Astrocyte of the cerebellum (primary cell): Measurements from ENCODE around the gene THSD7B.

ENCODE experiments used
- DNase-seq: peaks from one replicate; pipeline ENCODE4 v3.0.0-alpha.2; 2011; ENCODE audit warnings: low read depth
- H3K4me3 ChIP-seq: 2 replicates; pipeline ENCODE4 v1.5.1; 2011; ENCODE audit warnings: mild to moderate bottlenecking, low read depth, low read length, moderate library complexity
- CTCF ChIP-seq: IDR thresholded peaks from 2 replicates; pipeline ENCODE4 v1.5.1; 2012; ENCODE audit warnings: low read length, low read depth, moderate library complexity, mild to moderate bottlenecking; ENCODE audit errors: missing control alignments
- in situ Hi-C: cut with HindIII; loops from 2 replicates; pipeline ENCODE4 v1.10.0; 2017; ENCODE audit warnings: low sequenced_read_pairs

THSD7B gene

GRCh38 chr2:137155356-137156104, 390.2 kb downstream of the THSD7B start:
- in situ Hi-C loops, result no loop called here
- H3K4me3 ChIP-seq, result no peak overlapping the region
- no peak for TF ChIP-seq CTCF
- no peak for DNase-seq

- H3K4me3 ChIP-seq, result no peak overlapping the region
- no peak for TF ChIP-seq CTCF
- DNase-seq, result no peak
- in situ Hi-C loops, result no loop called here
These were observed 391.0 kb downstream of the THSD7B start for GRCh38 chr2:137156221-137156844.

- DNase-seq, result no peak
- TF ChIP-seq CTCF, result no peak
- no peak overlapping the region for H3K4me3 ChIP-seq
- in situ Hi-C loops, result no loop called here
These were observed 392.5 kb downstream of the THSD7B start for GRCh38 chr2:137157851-137158250.

- no peak for TF ChIP-seq CTCF
- in situ Hi-C loops, result no loop called here
- H3K4me3 ChIP-seq, result no peak overlapping the region
- no peak for DNase-seq
These were observed 395.9 kb downstream of the THSD7B start for GRCh38 chr2:137161250-137161649.

GRCh38 chr2:137165968-137166367, 400.6 kb downstream of the THSD7B start:
- in situ Hi-C loops, result no loop called here
- no peak for DNase-seq
- no peak for TF ChIP-seq CTCF
- no peak overlapping the region for H3K4me3 ChIP-seq

GRCh38 chr2:137167651-137168050, 402.3 kb downstream of the THSD7B start:
- in situ Hi-C loops, result no loop called here
- no peak for TF ChIP-seq CTCF
- H3K4me3 ChIP-seq, result no peak overlapping the region
- DNase-seq, result no peak
